K562 (cell line): ENCODE results near the gene FGF14. TPM values are rescaled to one million over a fixed set of nuclear protein-coding genes. Genes with fewer than 3 reads are reported as not detected.

Experiments used
- ATAC-seq: fragments of 200-7000 bp; cut with Tn5 transposase; 3 replicates; pipeline ENCODE4 v1.9.1; 2020; ENCODE audit warnings: moderate library complexity
- BruUV-seq: library from RNA; stranded (reverse); fragments of 400-500 nt; replicated peaks from 2 replicates; lab custom pipeline; 2021; lab: Mats Ljungman, UMichigan
- CTCF ChIA-PET: fragments of 300-600 bp; formaldehyde crosslinking; extraction: SDS; loops from one replicate; lab custom pipeline; 2021; ENCODE audit warnings: low intra/inter-chr PET ratio; lab: Yijun Ruan, JAX
- POLR2A ChIA-PET: fragments of 300-600, 350-650 bp; sonication (Branson Sonifier 250); formaldehyde crosslinking; extraction: SDS; loops from one replicate; lab custom pipeline; 2021; ENCODE audit warnings: antibody characterized with exemption, inconsistent platforms; lab: Yijun Ruan, JAX
- DNase-seq, 4 experiments: peaks; one replicate each; pipeline versions ENCODE4 v3.0.0 to v3.0.0-alpha.2; 2011 to 2018; ENCODE audit warnings: low spot score in 3 of 4, mixed read lengths in 3 of 4; ENCODE audit errors: extremely low read depth in 1 of 4
- FAIRE-seq: peaks from 2 replicates; lab custom pipeline; 2011; peaks lifted over from hg19 to GRCh38; lab: Jason Lieb, UNC
- H2AFZ ChIP-seq: 2 replicates; pipeline ENCODE4 v1.6.0; 2011; ENCODE audit warnings: low read depth, low read length, control low read depth, inconsistent platforms
- H3K27ac ChIP-seq: fragments of 200-600 bp; 3 replicates; pipeline ENCODE4 v1.8.0; 2011; ENCODE audit warnings: low read depth, mild to moderate bottlenecking, control low read depth, inconsistent platforms, low read length, moderate library complexity, mixed read lengths; ENCODE audit errors: extremely low read depth
- H3K27me3 ChIP-seq, 2 experiments: fragments of 300-600 bp in 1 of 2; 2 replicates in 1 of 2; 3 replicates in 1 of 2; pipeline versions ENCODE4 v1.6.0 to v1.8.0; 2011; ENCODE audit warnings: inconsistent platforms in 2 of 2, low read length in 2 of 2, mild to moderate bottlenecking in 1 of 2, mixed read lengths in 1 of 2, moderate library complexity in 1 of 2; ENCODE audit not compliant: control insufficient read depth in 2 of 2, insufficient read depth in 2 of 2
- H3K36me3 ChIP-seq: fragments of 300-600 bp; 3 replicates; pipeline ENCODE4 v1.8.0; 2011; ENCODE audit warnings: mild to moderate bottlenecking, low read length, inconsistent platforms; ENCODE audit not compliant: control insufficient read depth, insufficient read depth
- H3K4me1 ChIP-seq, 2 experiments: fragments of 200-600 bp in 1 of 2; replicated peaks in 1 of 2; 2 replicates in 1 of 2; 3 replicates in 1 of 2; pipeline versions ENCODE4 v1.5.1 to v1.8.0; 2011; ENCODE audit warnings: inconsistent platforms in 2 of 2, low read length in 2 of 2, mild to moderate bottlenecking in 1 of 2, mixed read lengths in 1 of 2, moderate library complexity in 1 of 2; ENCODE audit not compliant: control insufficient read depth in 2 of 2, insufficient read depth in 2 of 2
- H3K4me2 ChIP-seq: 2 replicates; pipeline ENCODE4 v1.6.1; 2011; ENCODE audit warnings: low read length, control low read depth, inconsistent platforms, mixed read lengths; ENCODE audit not compliant: insufficient read depth
- H3K4me3 ChIP-seq: fragments of 200-600 bp; sonication (generic), shearing (Covaris generic); 2 replicates; pipeline ENCODE4 v1.5.1; 2016; ENCODE audit warnings: control low read depth, inconsistent platforms
- H3K79me2 ChIP-seq: fragments of 200-600 bp; 3 replicates; pipeline ENCODE4 v1.8.0; 2011; ENCODE audit warnings: low read length, inconsistent platforms; ENCODE audit not compliant: control insufficient read depth, insufficient read depth
- H3K9ac ChIP-seq, 2 experiments: 2 replicates each; pipeline versions ENCODE4 v1.6.0 to v1.6.1; 2011; ENCODE audit warnings: low read depth in 2 of 2, low read length in 2 of 2, control low read depth in 1 of 2, inconsistent platforms in 1 of 2, mild to moderate bottlenecking in 1 of 2, mixed read lengths in 1 of 2; ENCODE audit not compliant: insufficient read depth in 1 of 2
- H3K9me1 ChIP-seq: one replicate; pipeline ENCODE4 v1.6.0; 2011; ENCODE audit warnings: inconsistent platforms, mild to moderate bottlenecking, low read length, moderate library complexity; ENCODE audit not compliant: control insufficient read depth, insufficient read depth
- H3K9me3 ChIP-seq: replicated peaks from 2 replicates; pipeline ENCODE4 v1.5.1; 2011; ENCODE audit warnings: low read depth, low read length, inconsistent platforms; ENCODE audit not compliant: control insufficient read depth, insufficient read depth
- H4K20me1 ChIP-seq: replicated peaks from 2 replicates; pipeline ENCODE4 v1.6.1; 2011; ENCODE audit warnings: low read length, inconsistent platforms, mixed read lengths; ENCODE audit not compliant: control insufficient read depth, insufficient read depth
- FOXM1 ChIP-seq, 2 experiments: fragments of 450-650 bp in 1 of 2; sonication (generic) in 1 of 2; formaldehyde crosslinking in 1 of 2; IDR thresholded peaks; 2 replicates each; pipeline versions ENCODE4 v1.6.1 to v1.9.0; 2017 to 2022; ENCODE audit warnings: low read depth in 2 of 2, mild to moderate bottlenecking in 2 of 2, missing genetic modification reagents in 1 of 2, moderate library complexity in 1 of 2
- PKNOX1 ChIP-seq: fragments of 450-650 bp; IDR thresholded peaks from 2 replicates; pipeline ENCODE4 v1.6.1; 2016
- PTBP1 ChIP-seq: fragments of 200-400 bp; formaldehyde crosslinking; IDR thresholded peaks from 2 replicates; pipeline ENCODE4 v1.6.1; 2017; ENCODE audit warnings: low read depth, low read length
- STAG1 ChIP-seq: sonication (generic); formaldehyde crosslinking; IDR thresholded peaks from 2 replicates; pipeline ENCODE4 v1.5.0; 2020; ENCODE audit warnings: missing genetic modification reagents, borderline replicate concordance
- WGBS: fragments of 100-300 bp; shearing (Covaris generic); methylation state at CpG from one replicate; pipeline ENCODE4 v1.1.6; 2016; ENCODE audit warnings: low coverage, mixed read lengths; ENCODE audit not compliant: insufficient coverage; ENCODE audit errors: missing lambda C conversion rate; 5-methylcytosine and 5-hydroxymethylcytosine counted together
- in situ Hi-C: fragments of 300-500 bp; cut with MboI; formaldehyde crosslinking; loops from 4 replicates; pipeline ENCODE4 v1.15.0; 2018; ENCODE audit warnings: inconsistent platforms, mixed read lengths
- intact Hi-C: fragments of 100-400 bp; cut with micrococcal nuclease; formaldehyde crosslinking; loops from 2 replicates; pipeline ENCODE4 v1.14.2; 2022
- polyA plus RNA-seq, 8 experiments: library from polyadenylated mRNA; depleted of rRNA in 4 of 8; stranded (reverse) in 5 of 8; unstranded in 3 of 8; fragments of >200 nt; fragmentation: Nextera tagmentation in 2 of 8; fragmentation: Illumina TruSeq in 1 of 8; extraction: Ambion mirVana in 2 of 8; extraction: Trizol in 1 of 8; gene quantifications; 2 replicates each; pipeline versions ENCODE4 v1.2.1 to v1.2.3, GENCODE V29; 2011 to 2014; ENCODE audit warnings: inconsistent platforms in 1 of 8, missing spikeins in 1 of 8
- total RNA-seq, 7 experiments: library from RNA; depleted of rRNA in 6 of 7; stranded (reverse); fragments of >200 nt in 6 of 7; fragmentation: Illumina TruSeq in 2 of 7; extraction: Trizol in 2 of 7; gene quantifications; 2 replicates each; pipeline versions ENCODE4 v1.2.1 to v1.2.3, GENCODE V29; 2011 to 2021; ENCODE audit warnings: low replicate concordance in 1 of 7

FGF14 gene
- total and polyA plus RNA-seq, 9 of the 15 experiments (the other 6 are each of a cell fraction or from before 2014, with no cell fraction given): not detected

- TF ChIP-seq STAG1 (CRISPR knock-in tag) (no peak), PTBP1 (no peak)
These were observed 198.1 kb downstream of the FGF14 start (continued) for GRCh38 chr13:102203718-102204117.

GRCh38 chr13:102198418-102199311, 203.2 kb downstream of the FGF14 start:
- Histone ChIP-seq H3K9ac (no peak overlapping the region), H4K20me1 (no peaks in the 10 kb centered on the region), H3K27me3 (no peaks in the 10 kb centered on the region), H3K9me3 (no peaks in the 10 kb centered on the region), H3K4me1 (no peaks in the 10 kb centered on the region), H3K36me3 (no peaks in the 10 kb centered on the region), H2AFZ (no peak overlapping the region), H3K27ac (no peak overlapping the region), H3K4me3 (no peak overlapping the region), H3K79me2 (no peaks in the 10 kb centered on the region), H3K4me2 (no peak overlapping the region), H3K9me1 (no peaks in the 10 kb centered on the region)
- no peak for ATAC-seq
- DNase-seq: no peak
- in situ Hi-C loops (no loop called here), intact Hi-C loops (no loop called here)
- ChIA-PET POLR2A (no interaction called here), CTCF (no interaction called here)
- FAIRE-seq: no peak
- 0% methylated on average over 7 of the region's 7 CpGs for WGBS
- no peak for TF ChIP-seq FOXM1 (IDR thresholded peaks at IDR 0.05; ENCODE audit: low read depth)
- no peak for TF ChIP-seq FOXM1 (CRISPR knock-in tag; IDR thresholded peaks at IDR 0.05; ENCODE audit: low read depth)
- no peak for TF ChIP-seq PKNOX1
- BruUV-seq: no TSS peak
